GM10248 (cell line): ENCODE measurements around the gene FARS2.

ENCODE experiments used
- CTCF ChIA-PET: fragments of 300-600 bp; sonication (Branson Sonifier 250); formaldehyde crosslinking; extraction: SDS; loops from one replicate; lab custom pipeline; 2021; ENCODE audit warnings: antibody characterized with exemption; lab: Yijun Ruan, JAX
- POLR2A ChIA-PET: fragments of 350-650 bp; sonication (Branson Sonifier 250); formaldehyde crosslinking; extraction: SDS; loops from one replicate; lab custom pipeline; 2020; ENCODE audit warnings: antibody characterized with exemption; lab: Yijun Ruan, JAX
- DNase-seq: peaks from one replicate; pipeline ENCODE4 v3.0.0; 2012; ENCODE audit errors: extremely low spot score
- CTCF ChIP-seq: IDR thresholded peaks from 2 replicates; pipeline ENCODE4 v1.5.1; 2012; ENCODE audit warnings: mild to moderate bottlenecking, low read depth; ENCODE audit errors: extremely low read depth, missing control alignments, control extremely low read depth

Gene FARS2

DNA sequence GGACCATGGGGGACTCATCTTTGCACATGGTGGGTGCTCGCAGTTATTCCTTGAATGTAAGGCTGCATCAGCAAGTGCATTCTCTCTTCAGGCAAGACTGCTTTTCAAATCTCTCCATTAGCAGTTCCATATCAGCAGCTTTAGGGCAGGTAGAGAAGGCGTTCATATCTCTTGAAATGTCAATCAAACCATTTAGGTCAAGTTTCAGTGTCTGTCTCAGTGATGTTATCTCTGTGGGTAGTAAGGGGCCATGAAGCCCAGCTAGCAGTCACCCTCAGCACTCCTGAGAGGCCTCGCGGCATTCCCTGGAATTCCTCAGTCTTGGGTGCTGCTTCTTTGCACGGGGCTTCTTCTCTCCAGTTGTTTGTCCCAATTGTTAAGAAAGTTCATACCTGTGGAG is 24.2 kb downstream of the FARS2 start:
- ChIA-PET CTCF (interaction anchor here (0.9 to 1.6 kb wide), 2 partner anchors 11 to 37 kb away, joined by 3 read pairs; no protein-coding TSS in a partner anchor), POLR2A (no interaction called here)
- TF ChIP-seq CTCF, result no peak
- no peak for DNase-seq

DNA sequence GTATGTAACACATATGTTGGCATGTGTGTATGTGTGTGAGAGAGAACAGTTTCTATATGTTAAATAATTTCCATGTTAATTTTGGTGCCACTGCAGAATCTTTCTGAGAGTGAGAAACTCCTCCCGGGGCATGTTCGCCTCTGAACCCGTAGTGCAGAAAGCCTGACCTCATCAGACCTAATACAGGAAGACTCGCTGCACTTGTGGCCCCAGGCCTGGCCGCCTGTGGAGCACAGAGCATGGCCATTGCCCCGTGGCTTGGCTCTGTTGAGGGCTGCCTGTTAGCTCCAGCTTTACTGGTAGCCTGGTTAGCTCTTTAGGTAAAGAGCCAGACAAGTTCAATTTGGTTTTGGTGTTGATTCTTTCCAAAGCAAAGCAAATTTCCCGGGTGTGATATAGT is 25.5 kb downstream of the FARS2 start:
- ChIA-PET POLR2A (no interaction called here), CTCF (interaction anchor here (0.6 to 1.3 kb wide), 2 partner anchors 11 to 144 kb away, joined by 3 to 4 read pairs; no protein-coding TSS in a partner anchor)
- TF ChIP-seq CTCF, result no peak
- DNase-seq, result no peak

GRCh38 chr6:5287205-5287965 is 26.1 kb downstream of the FARS2 start:
- CTCF ChIA-PET, result interaction anchor here (1.3 to 1.9 kb wide), 3 partner anchors 10 to 143 kb away, joined by 4 to 5 read pairs (median 4); no protein-coding TSS in a partner anchor
- TF ChIP-seq CTCF, result no peak
- POLR2A ChIA-PET, result no interaction called here
- DNase-seq, result no peak

GRCh38 chr6:5287966-5288297 is 26.6 kb downstream of the FARS2 start:
- ChIA-PET POLR2A (no interaction called here), CTCF (interaction anchor here (1.3 to 1.9 kb wide), 2 partner anchors 15 to 144 kb away, joined by 4 to 5 read pairs; no protein-coding TSS in a partner anchor)
- DNase-seq, result no peak
- TF ChIP-seq CTCF, result no peak

GRCh38 chr6:5290097-5290496 is 28.8 kb downstream of the FARS2 start:
- no peak for DNase-seq
- POLR2A ChIA-PET, result no interaction called here
- no peak for TF ChIP-seq CTCF
- CTCF ChIA-PET, result interaction anchor here (1.1 to 1.5 kb wide), 6 partner anchors 10 to 147 kb away, joined by 3 to 14 read pairs (median 4); no protein-coding TSS in a partner anchor

GRCh38 chr6:5290500-5290899 is 29.2 kb downstream of the FARS2 start:
- ChIA-PET POLR2A (no interaction called here), CTCF (interaction anchor here (1.1 to 1.5 kb wide), 6 partner anchors 10 to 147 kb away, joined by 3 to 14 read pairs (median 4); no protein-coding TSS in a partner anchor)
- no peak for DNase-seq
- no peak for TF ChIP-seq CTCF
